Testis (tissue), 3 donors: Measurements from ENCODE around the gene CCDC157. TPM values are rescaled to one million over a fixed set of nuclear protein-coding genes. Genes with fewer than 3 reads are reported as not detected.

ENCODE experiments used
- DNase-seq: peaks from one replicate; pipeline ENCODE4 v3.0.0-alpha.2; 2019
- H3K27ac ChIP-seq, 2 donors: fragments of 200-600 bp; sonication (generic); one replicate each; pipeline ENCODE4 v1.5.1; 2019
- H3K27me3 ChIP-seq: fragments of 200-600 bp; sonication (generic); one replicate; pipeline ENCODE4 v1.5.1; 2019
- H3K36me3 ChIP-seq: fragments of 200-600 bp; sonication (generic); one replicate; pipeline ENCODE4 v1.5.1; 2017; ENCODE audit warnings: low read depth; ENCODE audit errors: missing control alignments
- H3K4me1 ChIP-seq: fragments of 200-600 bp; sonication (generic); one replicate; pipeline ENCODE4 v1.5.1; 2019
- H3K4me3 ChIP-seq, 2 donors: fragments of 200-600 bp; sonication (generic); one replicate each; pipeline ENCODE4 v1.5.1; 2017 to 2019
- H3K9me3 ChIP-seq: fragments of 200-600 bp; sonication (generic); one replicate; pipeline ENCODE4 v1.5.1; 2017
- POLR2A ChIP-seq: fragments of 450-650 bp; IDR thresholded peaks from one replicate; pipeline ENCODE4 v1.6.1; 2017; ENCODE audit warnings: antibody characterized with exemption, mild to moderate bottlenecking, moderate library complexity
- WGBS, 2 donors: methylation state at CpG; one replicate each; pipeline ENCODE4 v1.1.5; 2018; 5-methylcytosine and 5-hydroxymethylcytosine counted together
- intact Hi-C: fragments of 100-400 bp; cut with DNase I; formaldehyde crosslinking; loops from one replicate; pipeline ENCODE4 v1.15.1; 2023; ENCODE audit warnings: low total_unique reads
- polyA plus RNA-seq: library from polyadenylated mRNA; stranded (reverse); fragments of 350-450 nt; fragmentation: Illumina TruSeq; extraction: RNeasy Lipid Tissue Mini Kit (QIAGEN cat#74804); gene quantifications from one replicate; pipeline ENCODE4 v1.2.3, GENCODE V29; 2014; ENCODE audit warnings: low read depth, low replicate concordance; ENCODE audit not compliant: insufficient read depth
- total RNA-seq, 2 donors: library from RNA; depleted of rRNA; stranded (reverse); fragments of >200 nt; gene quantifications; one replicate each; pipeline ENCODE4 v1.2.3, GENCODE V29; 2016
- TF ChIP-seq, protein P1 (sequence below), 3 experiments: fragments of 450-650 bp in 2 of 3; fragments of 200-600 bp in 1 of 3; sonication (generic) in 1 of 3; IDR thresholded peaks; one replicate each; pipeline ENCODE4 v1.5.1; 2016 to 2019; ENCODE audit warnings: antibody characterized with exemption in 3 of 3, mild to moderate bottlenecking in 2 of 3, moderate library complexity in 1 of 3

The CCDC157 gene
- total and polyA plus RNA-seq, 3 donors from 2014 or later = 69.2 to 81.9 (median 70.1) TPM

DNA sequence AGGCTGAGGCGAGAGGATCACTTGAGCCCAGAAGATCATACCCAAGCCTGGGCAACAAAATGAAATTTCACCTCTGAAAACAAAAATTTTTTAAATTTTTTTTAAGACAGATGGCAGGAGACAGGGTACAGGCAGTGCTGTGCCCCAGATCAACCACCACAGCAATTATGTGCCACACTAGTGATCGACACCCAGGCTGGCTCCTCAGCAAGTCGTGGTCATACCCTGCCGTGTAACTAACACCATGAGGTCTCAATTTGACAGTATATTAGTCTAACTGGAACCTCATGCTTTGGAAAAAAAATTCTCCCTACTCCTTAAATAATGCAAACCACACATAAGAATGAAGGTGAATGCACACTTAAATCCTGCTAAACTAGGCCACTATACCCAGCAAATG is 8.4 kb upstream of the CCDC157 start:
- Histone ChIP-seq H3K4me3 (no peak overlapping the region), H3K27me3 (no peaks in the 10 kb centered on the region), H3K9me3 (no peaks in the 10 kb centered on the region), H3K4me1 (no peaks in the 10 kb centered on the region), H3K36me3 (no peaks in the 10 kb centered on the region), H3K27ac (no peak overlapping the region)
- WGBS, 2 donors = 94 to 97% methylated on average over 4 of the region's 4 CpGs
- TF ChIP-seq POLR2A = no peak
- TF ChIP-seq, protein P1, sequence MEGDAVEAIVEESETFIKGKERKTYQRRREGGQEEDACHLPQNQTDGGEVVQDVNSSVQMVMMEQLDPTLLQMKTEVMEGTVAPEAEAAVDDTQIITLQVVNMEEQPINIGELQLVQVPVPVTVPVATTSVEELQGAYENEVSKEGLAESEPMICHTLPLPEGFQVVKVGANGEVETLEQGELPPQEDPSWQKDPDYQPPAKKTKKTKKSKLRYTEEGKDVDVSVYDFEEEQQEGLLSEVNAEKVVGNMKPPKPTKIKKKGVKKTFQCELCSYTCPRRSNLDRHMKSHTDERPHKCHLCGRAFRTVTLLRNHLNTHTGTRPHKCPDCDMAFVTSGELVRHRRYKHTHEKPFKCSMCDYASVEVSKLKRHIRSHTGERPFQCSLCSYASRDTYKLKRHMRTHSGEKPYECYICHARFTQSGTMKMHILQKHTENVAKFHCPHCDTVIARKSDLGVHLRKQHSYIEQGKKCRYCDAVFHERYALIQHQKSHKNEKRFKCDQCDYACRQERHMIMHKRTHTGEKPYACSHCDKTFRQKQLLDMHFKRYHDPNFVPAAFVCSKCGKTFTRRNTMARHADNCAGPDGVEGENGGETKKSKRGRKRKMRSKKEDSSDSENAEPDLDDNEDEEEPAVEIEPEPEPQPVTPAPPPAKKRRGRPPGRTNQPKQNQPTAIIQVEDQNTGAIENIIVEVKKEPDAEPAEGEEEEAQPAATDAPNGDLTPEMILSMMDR (IDR thresholded peaks at IDR 0.05) = no peak
- no peak for DNase-seq
- intact Hi-C loops = no loop called here

DNA sequence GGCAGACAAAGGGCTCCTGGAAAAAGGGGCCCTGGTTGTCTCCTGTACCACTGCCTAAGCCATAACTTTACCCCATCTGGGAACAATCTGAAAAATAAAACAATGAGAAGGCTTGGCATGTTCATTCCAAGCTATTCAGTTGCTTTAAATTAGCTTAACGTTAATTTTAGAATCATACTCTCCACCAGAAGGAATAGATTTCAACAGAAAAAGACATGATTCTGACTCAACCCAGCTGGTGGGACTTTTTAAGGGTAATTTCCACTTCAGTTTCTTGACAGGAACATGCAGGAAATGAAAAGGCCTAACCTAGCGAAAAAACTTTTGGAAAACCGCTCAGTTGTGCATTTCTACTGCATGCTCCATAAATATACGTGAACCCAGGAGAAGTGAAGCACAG is 8.0 kb upstream of the CCDC157 start:
- H3K4me3 ChIP-seq = no peak overlapping the region
- no peaks in the 10 kb centered on the region for H3K27me3 ChIP-seq
- WGBS, 2 donors = 76 to 93% methylated on average over 4 of the region's 4 CpGs
- no peak for TF ChIP-seq POLR2A
- TF ChIP-seq, protein P1 (IDR thresholded peaks at IDR 0.05) = no peak
- H3K36me3 ChIP-seq = no peaks in the 10 kb centered on the region
- no peaks in the 10 kb centered on the region for H3K9me3 ChIP-seq
- DNase-seq = no peak
- intact Hi-C loops = no loop called here
- no peak overlapping the region for H3K27ac ChIP-seq
- peaks cover 4% of the 10 kb centered on the region for H3K4me1 ChIP-seq

DNA sequence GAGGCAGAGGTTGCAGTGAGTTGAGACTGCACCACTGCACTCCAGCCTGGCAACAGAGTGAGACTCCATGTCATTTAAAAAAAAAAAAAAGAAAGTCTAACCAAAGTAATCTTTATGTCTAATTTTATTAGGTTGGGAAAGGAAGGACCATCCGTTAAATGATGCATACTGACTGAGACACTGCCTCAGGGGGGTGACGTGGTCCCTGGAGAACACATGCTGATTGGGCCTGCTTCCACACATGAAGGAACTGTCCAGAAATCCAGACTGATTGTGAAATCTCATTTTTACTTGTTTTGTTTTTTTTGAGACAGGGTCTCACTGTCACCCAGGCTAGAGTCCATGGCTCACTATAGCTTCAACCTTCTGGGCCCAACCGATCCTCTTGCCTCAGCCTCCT is 5.6 kb upstream of the CCDC157 start:
- H3K4me3 ChIP-seq = no peak overlapping the region
- H3K9me3 ChIP-seq = no peaks in the 10 kb centered on the region
- H3K4me1 ChIP-seq = peaks cover 28% of the 10 kb centered on the region
- TF ChIP-seq, protein P1 (IDR thresholded peaks at IDR 0.05) = no peak
- no peak for TF ChIP-seq POLR2A
- no peak overlapping the region for H3K27ac ChIP-seq
- DNase-seq = no peak
- intact Hi-C loops = no loop called here
- no peaks in the 10 kb centered on the region for H3K27me3 ChIP-seq
- 89 to 93% methylated on average over 3 of the region's 3 CpGs for WGBS, 2 donors
- H3K36me3 ChIP-seq = no peaks in the 10 kb centered on the region

DNA sequence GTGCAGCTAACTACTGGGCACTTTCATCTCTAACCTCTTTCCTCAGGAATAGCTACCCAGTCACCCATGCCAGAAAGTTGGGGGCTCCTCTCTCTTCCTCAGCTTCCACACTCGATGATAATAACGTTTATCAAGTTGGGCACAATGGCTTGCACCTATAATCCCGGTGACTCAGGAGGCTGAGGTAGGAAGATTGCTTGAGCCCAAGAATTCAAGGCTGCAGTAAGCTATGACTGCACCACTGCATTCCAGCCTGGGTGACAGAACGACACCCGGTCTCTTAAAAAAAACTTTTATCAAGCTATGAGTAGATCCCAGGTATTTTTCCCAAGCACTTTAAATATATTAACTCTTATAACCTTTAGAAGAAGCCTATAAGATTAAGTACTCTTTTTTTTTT is 2.2 kb upstream of the CCDC157 start:
- Histone ChIP-seq H3K27ac (no peak overlapping the region), H3K9me3 (no peaks in the 10 kb centered on the region), H3K4me3 (no peak overlapping the region), H3K36me3 (no peaks in the 10 kb centered on the region), H3K27me3 (no peaks in the 10 kb centered on the region), H3K4me1 (peaks cover 28% of the 10 kb centered on the region)
- DNase-seq = no peak
- WGBS, 2 donors = 55 to 59% methylated on average over 5 of the region's 5 CpGs
- TF ChIP-seq POLR2A = no peak
- TF ChIP-seq, protein P1 (IDR thresholded peaks at IDR 0.05) = no peak
- intact Hi-C loops = no loop called here

DNA sequence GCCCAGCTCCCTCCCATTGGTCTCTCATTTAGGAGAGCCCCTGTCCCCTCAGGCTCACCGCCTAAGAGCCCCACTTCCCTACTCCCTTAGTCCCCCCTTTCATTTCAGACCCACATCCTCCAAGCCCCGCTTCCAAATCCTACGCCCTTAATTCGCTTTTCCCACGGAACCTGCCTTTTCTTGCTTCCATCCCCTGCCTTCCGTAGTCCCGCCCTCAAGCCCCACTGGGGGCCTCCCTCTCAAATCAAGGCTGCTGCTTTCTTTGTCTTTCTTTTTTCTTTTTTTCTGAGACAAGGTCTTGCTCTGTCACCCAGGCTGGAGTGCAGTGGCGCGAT is 396 bp downstream of the CCDC157 start:
- no peak for TF ChIP-seq POLR2A
- TF ChIP-seq, protein P1 (IDR thresholded peaks at IDR 0.05) = no peak
- WGBS, 2 donors = 2% methylated on average over 9 of the region's 9 CpGs
- H3K36me3 ChIP-seq = no peaks in the 10 kb centered on the region
- intact Hi-C loops = no loop called here
- peak overlapping the region; percentile 94 to 96 for H3K27ac ChIP-seq
- H3K27me3 ChIP-seq = no peaks in the 10 kb centered on the region
- H3K4me1 ChIP-seq = peaks cover 28% of the 10 kb centered on the region
- DNase-seq = no peak
- H3K9me3 ChIP-seq = no peaks in the 10 kb centered on the region
- H3K4me3 ChIP-seq = peak overlapping the region; percentile 86 to 93
